IMR-90 (cell line): ENCODE measurements around the gene WDR81. TPM values are rescaled to one million over a fixed set of nuclear protein-coding genes. Genes with fewer than 3 reads are reported as not detected.

Experiments
- ATAC-seq: fragments of 200-7000 bp; cut with Tn5 transposase; 2 replicates; pipeline ENCODE4 v1.9.1; 2020; ENCODE audit warnings: low read depth, mild to moderate bottlenecking, moderate library complexity
- BruUV-seq: library from RNA; stranded (reverse); fragments of 400-500 nt; replicated peaks from 2 replicates; lab custom pipeline; 2021; lab: Mats Ljungman, UMichigan
- CTCF ChIA-PET: fragments of 300-600 bp; formaldehyde crosslinking; extraction: SDS; loops from one replicate; lab custom pipeline; 2021; ENCODE audit warnings: antibody characterized with exemption; lab: Yijun Ruan, JAX
- POLR2A ChIA-PET: fragments of 300-600 bp; sonication (Branson Sonifier 250); formaldehyde crosslinking; loops from one replicate; lab custom pipeline; 2022; ENCODE audit warnings: antibody characterized with exemption; ENCODE audit not compliant: unreplicated experiment; lab: Charles Lee
- DNase-seq: peaks from one replicate; pipeline ENCODE4 v3.0.0; 2013
- H2AFZ ChIP-seq: replicated peaks from 2 replicates; pipeline ENCODE3; 2013; ENCODE audit warnings: low read length, mild to moderate bottlenecking; ENCODE audit not compliant: poor library complexity
- H2AK5ac ChIP-seq: 2 replicates; pipeline ENCODE4 v1.6.1; 2013; ENCODE audit warnings: low read depth, low read length, inconsistent platforms
- H2AK9ac ChIP-seq: replicated peaks from 2 replicates; pipeline ENCODE3; 2013; ENCODE audit warnings: mild to moderate bottlenecking, low read depth, low read length, moderate library complexity; ENCODE audit not compliant: poor library complexity
- H2BK120ac ChIP-seq: 2 replicates; pipeline ENCODE4 v1.6.1; 2013; ENCODE audit warnings: low read depth, low read length, inconsistent platforms
- H2BK15ac ChIP-seq: 3 replicates; pipeline ENCODE4 v1.6.1; 2013; ENCODE audit warnings: low read depth, low read length, inconsistent platforms
- H2BK20ac ChIP-seq: 2 replicates; pipeline ENCODE4 v1.6.1; 2013; ENCODE audit warnings: low read depth, mild to moderate bottlenecking, inconsistent platforms, low read length, moderate library complexity
- H2BK5ac ChIP-seq: 2 replicates; pipeline ENCODE4 v1.6.1; 2013; ENCODE audit warnings: mild to moderate bottlenecking, low read depth, low read length, inconsistent platforms; ENCODE audit not compliant: poor library complexity, severe bottlenecking
- H3K14ac ChIP-seq: replicated peaks from 2 replicates; pipeline ENCODE4 v1.6.1; 2013; ENCODE audit warnings: low read depth, low read length, inconsistent platforms
- H3K18ac ChIP-seq: 2 replicates; pipeline ENCODE4 v1.6.1; 2013; ENCODE audit warnings: low read depth, low read length, control low read depth
- H3K23ac ChIP-seq: 2 replicates; pipeline ENCODE4 v1.6.1; 2013; ENCODE audit warnings: low read depth, low read length, inconsistent platforms
- H3K27ac ChIP-seq: 2 replicates; pipeline ENCODE4 v1.5.1; 2013; ENCODE audit warnings: mild to moderate bottlenecking, control low read depth, low read length; ENCODE audit not compliant: insufficient read depth
- H3K27me3 ChIP-seq: 2 replicates; pipeline ENCODE4 v1.6.1; 2013; ENCODE audit warnings: low read length; ENCODE audit not compliant: control insufficient read depth, insufficient read depth
- H3K36me3 ChIP-seq: 2 replicates; pipeline ENCODE4 v1.6.1; 2013; ENCODE audit warnings: low read length, mixed read lengths; ENCODE audit not compliant: control insufficient read depth, insufficient read depth
- H3K4ac ChIP-seq: 2 replicates; pipeline ENCODE4 v1.6.1; 2013; ENCODE audit warnings: low read depth, low read length, inconsistent platforms
- H3K4me1 ChIP-seq: 2 replicates; pipeline ENCODE4 v1.6.1; 2013; ENCODE audit warnings: low read length, mixed read lengths; ENCODE audit not compliant: control insufficient read depth, insufficient read depth
- H3K4me2 ChIP-seq: 2 replicates; pipeline ENCODE4 v1.6.1; 2013; ENCODE audit warnings: low read depth, mild to moderate bottlenecking, control low read depth, low read length, moderate library complexity
- H3K4me3 ChIP-seq: 2 replicates; pipeline ENCODE4 v1.5.1; 2013; ENCODE audit warnings: low read depth, mild to moderate bottlenecking, control low read depth, low read length, moderate library complexity; ENCODE audit not compliant: insufficient read depth
- H3K56ac ChIP-seq: 2 replicates; pipeline ENCODE4 v1.6.1; 2013; ENCODE audit warnings: low read length, inconsistent platforms; ENCODE audit not compliant: insufficient read depth; ENCODE audit errors: extremely low read depth
- H3K79me1 ChIP-seq, 2 experiments: 2 replicates each; pipeline ENCODE4 v1.6.1; 2013; ENCODE audit warnings: low read length in 2 of 2, inconsistent platforms in 1 of 2, low read depth in 1 of 2
- H3K9ac ChIP-seq: 2 replicates; pipeline ENCODE4 v1.6.1; 2013; ENCODE audit warnings: low read depth, low read length, control low read depth
- H3K9me1 ChIP-seq: 2 replicates; pipeline ENCODE4 v1.6.1; 2013; ENCODE audit warnings: low read length, inconsistent platforms; ENCODE audit not compliant: insufficient read depth
- H3K9me3 ChIP-seq: 2 replicates; pipeline ENCODE4 v1.6.1; 2013; ENCODE audit warnings: low read length; ENCODE audit not compliant: control insufficient read depth, insufficient read depth
- H4K20me1 ChIP-seq: 2 replicates; pipeline ENCODE4 v1.6.1; 2013; ENCODE audit warnings: low read length, inconsistent platforms; ENCODE audit not compliant: insufficient read depth
- H4K5ac ChIP-seq: 2 replicates; pipeline ENCODE4 v1.6.1; 2013; ENCODE audit warnings: mild to moderate bottlenecking, low read depth, low read length, control low read depth
- H4K8ac ChIP-seq, 2 experiments: 2 replicates each; pipeline ENCODE4 v1.6.1; 2013; ENCODE audit warnings: low read depth in 2 of 2, low read length in 2 of 2, control low read depth in 1 of 2, inconsistent platforms in 1 of 2
- H4K91ac ChIP-seq: 2 replicates; pipeline ENCODE4 v1.6.1; 2013; ENCODE audit warnings: low read depth, low read length, inconsistent platforms; ENCODE audit not compliant: insufficient read depth
- BHLHE40 ChIP-seq: fragments of 150-350 bp; IDR thresholded peaks from 2 replicates; pipeline ENCODE4 v1.6.1; 2016; ENCODE audit warnings: mild to moderate bottlenecking, low read depth, low read length
- CEBPB ChIP-seq: IDR thresholded peaks from 2 replicates; pipeline ENCODE4 v1.6.1; 2012; ENCODE audit warnings: low read depth, low read length, improper control_type of control experiment
- CHD1 ChIP-seq: IDR thresholded peaks from 2 replicates; pipeline ENCODE4 v1.6.1; 2012; ENCODE audit warnings: low read depth, low read length, improper control_type of control experiment
- FOS ChIP-seq: fragments of 150-350 bp; IDR thresholded peaks from 2 replicates; pipeline ENCODE4 v1.6.1; 2016; ENCODE audit warnings: low read depth, low read length
- MAFK ChIP-seq: IDR thresholded peaks from 2 replicates; pipeline ENCODE4 v1.6.1; 2012; ENCODE audit warnings: low read depth, low read length, improper control_type of control experiment
- MAZ ChIP-seq: IDR thresholded peaks from 2 replicates; pipeline ENCODE4 v1.6.1; 2012; ENCODE audit warnings: low read depth, mild to moderate bottlenecking, low read length, improper control_type of control experiment, moderate library complexity, borderline replicate concordance
- MXI1 ChIP-seq: IDR thresholded peaks from 2 replicates; pipeline ENCODE4 v1.6.1; 2012; ENCODE audit warnings: low read depth, mild to moderate bottlenecking, low read length, moderate library complexity, borderline replicate concordance
- NFE2L2 ChIP-seq: fragments of 150-350 bp; IDR thresholded peaks from 2 replicates; pipeline ENCODE4 v1.6.1; 2016; ENCODE audit warnings: low read depth, mild to moderate bottlenecking, low read length
- POLR2A ChIP-seq: IDR thresholded peaks from 2 replicates; pipeline ENCODE4 v1.6.1; 2012; ENCODE audit warnings: mild to moderate bottlenecking, low read depth, low read length
- RAD21 ChIP-seq: IDR thresholded peaks from 2 replicates; pipeline ENCODE4 v1.6.1; 2012; ENCODE audit warnings: low read length, improper control_type of control experiment
- RCOR1 ChIP-seq: IDR thresholded peaks from 2 replicates; pipeline ENCODE4 v1.6.1; 2012; ENCODE audit warnings: mild to moderate bottlenecking, low read length, improper control_type of control experiment; ENCODE audit not compliant: insufficient replicate concordance
- RFX5 ChIP-seq: IDR thresholded peaks from 2 replicates; pipeline ENCODE4 v1.8.0; 2012; ENCODE audit warnings: low read depth, mild to moderate bottlenecking, low read length, moderate library complexity
- SMC3 ChIP-seq: fragments of 150-350 bp; IDR thresholded peaks from 2 replicates; pipeline ENCODE4 v1.6.1; 2016; ENCODE audit warnings: low read depth, mild to moderate bottlenecking, antibody characterized with exemption, low read length, moderate library complexity
- WGBS, 2 experiments: methylation state at CpG; one replicate each; pipeline versions ENCODE4 v1.1.5 to v1.1.7; 2013; ENCODE audit warnings: missing lambda C conversion rate in 2 of 2; ENCODE audit not compliant: insufficient read length in 1 of 2; ENCODE audit errors: extremely low coverage in 2 of 2; 5-methylcytosine and 5-hydroxymethylcytosine counted together
- dilution Hi-C: fragments of 300-500 bp; cut with HindIII; formaldehyde crosslinking; loops from one replicate; pipeline ENCODE4 v1.14.3; 2018; ENCODE audit warnings: low sequenced_read_pairs; ENCODE audit not compliant: unreplicated experiment
- in situ Hi-C: fragments of 300-500 bp; cut with MboI; formaldehyde crosslinking; loops from 3 replicates; pipeline ENCODE4 v1.14.3; 2019; ENCODE audit warnings: low sequenced_read_pairs, inconsistent platforms, mixed read lengths
- intact Hi-C: fragments of 100-400 bp; cut with micrococcal nuclease; formaldehyde crosslinking; loops from 2 replicates; pipeline ENCODE4 v1.10.0; 2022
- polyA plus RNA-seq, 3 experiments: library from polyadenylated mRNA; depleted of rRNA; stranded (reverse); fragments of >200 nt; gene quantifications; 2 replicates each; pipeline ENCODE4 v1.2.3, GENCODE V29; 2012; ENCODE audit warnings: low replicate concordance in 1 of 3
- total RNA-seq: library from RNA; depleted of rRNA; stranded (reverse); fragments of >200 nt; gene quantifications from 2 replicates; pipeline ENCODE4 v1.2.3, GENCODE V29; 2012
- TF ChIP-seq, protein P1 (sequence below): conservative IDR thresholded peaks from 2 replicates; pipeline ENCODE4 v1.5.1; 2012; ENCODE audit warnings: mild to moderate bottlenecking, low read depth, low read length, improper control_type of control experiment
- TF ChIP-seq, protein P2 (sequence below): fragments of 150-350 bp; IDR thresholded peaks from 2 replicates; pipeline ENCODE4 v1.6.1; 2016; ENCODE audit warnings: low read depth, mild to moderate bottlenecking, low read length, moderate library complexity, borderline replicate concordance
- TF ChIP-seq, protein P3 (sequence below): fragments of 150-350 bp; IDR thresholded peaks from 2 replicates; pipeline ENCODE4 v1.6.1; 2017; ENCODE audit warnings: mild to moderate bottlenecking, antibody characterized with exemption, low read length, low read depth

Gene WDR81
- total and polyA plus RNA-seq, 2 of the 4 experiments (the other 2 are of a cell fraction) = 3.0 to 8.4 TPM

DNA sequence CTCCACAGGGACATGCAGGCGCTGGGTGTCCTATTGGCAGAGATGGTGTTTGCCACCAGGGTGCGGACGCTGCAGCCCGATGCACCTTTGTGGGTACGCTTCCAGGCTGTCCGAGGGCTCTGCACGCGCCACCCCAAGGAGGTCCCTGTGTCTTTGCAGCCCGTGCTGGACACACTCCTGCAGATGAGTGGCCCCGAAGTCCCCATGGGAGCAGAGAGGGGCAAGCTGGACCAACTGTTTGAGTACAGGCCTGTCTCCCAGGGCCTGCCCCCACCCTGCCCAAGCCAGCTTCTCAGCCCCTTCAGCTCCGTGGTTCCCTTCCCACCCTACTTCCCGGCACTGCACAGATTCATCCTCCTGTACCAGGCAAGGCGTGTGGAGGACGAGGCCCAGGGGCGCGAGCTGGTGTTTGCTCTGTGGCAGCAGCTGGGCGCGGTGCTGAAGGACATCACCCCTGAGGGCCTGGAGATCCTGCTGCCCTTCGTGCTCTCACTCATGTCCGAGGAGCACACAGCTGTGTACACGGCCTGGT lies 2.8 kb downstream of the WDR81 start:
- no peak overlapping the region for H3K56ac ChIP-seq
- TF ChIP-seq MAFK (no peak), RCOR1 (no peak), SMC3 (no peak), NFE2L2 (no peak), FOS (no peak), MAZ (no peak), BHLHE40 (no peak), MXI1 (no peak), RFX5 (no peak), CEBPB (no peak), CHD1 (no peak), POLR2A (no peak), RAD21 (no peak)
- TF ChIP-seq, protein P1, sequence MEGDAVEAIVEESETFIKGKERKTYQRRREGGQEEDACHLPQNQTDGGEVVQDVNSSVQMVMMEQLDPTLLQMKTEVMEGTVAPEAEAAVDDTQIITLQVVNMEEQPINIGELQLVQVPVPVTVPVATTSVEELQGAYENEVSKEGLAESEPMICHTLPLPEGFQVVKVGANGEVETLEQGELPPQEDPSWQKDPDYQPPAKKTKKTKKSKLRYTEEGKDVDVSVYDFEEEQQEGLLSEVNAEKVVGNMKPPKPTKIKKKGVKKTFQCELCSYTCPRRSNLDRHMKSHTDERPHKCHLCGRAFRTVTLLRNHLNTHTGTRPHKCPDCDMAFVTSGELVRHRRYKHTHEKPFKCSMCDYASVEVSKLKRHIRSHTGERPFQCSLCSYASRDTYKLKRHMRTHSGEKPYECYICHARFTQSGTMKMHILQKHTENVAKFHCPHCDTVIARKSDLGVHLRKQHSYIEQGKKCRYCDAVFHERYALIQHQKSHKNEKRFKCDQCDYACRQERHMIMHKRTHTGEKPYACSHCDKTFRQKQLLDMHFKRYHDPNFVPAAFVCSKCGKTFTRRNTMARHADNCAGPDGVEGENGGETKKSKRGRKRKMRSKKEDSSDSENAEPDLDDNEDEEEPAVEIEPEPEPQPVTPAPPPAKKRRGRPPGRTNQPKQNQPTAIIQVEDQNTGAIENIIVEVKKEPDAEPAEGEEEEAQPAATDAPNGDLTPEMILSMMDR = no peak
- TF ChIP-seq, protein P2, sequence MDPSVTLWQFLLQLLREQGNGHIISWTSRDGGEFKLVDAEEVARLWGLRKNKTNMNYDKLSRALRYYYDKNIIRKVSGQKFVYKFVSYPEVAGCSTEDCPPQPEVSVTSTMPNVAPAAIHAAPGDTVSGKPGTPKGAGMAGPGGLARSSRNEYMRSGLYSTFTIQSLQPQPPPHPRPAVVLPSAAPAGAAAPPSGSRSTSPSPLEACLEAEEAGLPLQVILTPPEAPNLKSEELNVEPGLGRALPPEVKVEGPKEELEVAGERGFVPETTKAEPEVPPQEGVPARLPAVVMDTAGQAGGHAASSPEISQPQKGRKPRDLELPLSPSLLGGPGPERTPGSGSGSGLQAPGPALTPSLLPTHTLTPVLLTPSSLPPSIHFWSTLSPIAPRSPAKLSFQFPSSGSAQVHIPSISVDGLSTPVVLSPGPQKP = no peak
- TF ChIP-seq, protein P3, sequence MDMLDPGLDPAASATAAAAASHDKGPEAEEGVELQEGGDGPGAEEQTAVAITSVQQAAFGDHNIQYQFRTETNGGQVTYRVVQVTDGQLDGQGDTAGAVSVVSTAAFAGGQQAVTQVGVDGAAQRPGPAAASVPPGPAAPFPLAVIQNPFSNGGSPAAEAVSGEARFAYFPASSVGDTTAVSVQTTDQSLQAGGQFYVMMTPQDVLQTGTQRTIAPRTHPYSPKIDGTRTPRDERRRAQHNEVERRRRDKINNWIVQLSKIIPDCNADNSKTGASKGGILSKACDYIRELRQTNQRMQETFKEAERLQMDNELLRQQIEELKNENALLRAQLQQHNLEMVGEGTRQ = no peak
- no peak overlapping the region for H2AK9ac ChIP-seq
- H2BK5ac ChIP-seq = no peak overlapping the region
- H3K23ac ChIP-seq = no peak overlapping the region
- peaks cover 10 to 28% of the 10 kb centered on the region in 2 experiments for H3K79me1 ChIP-seq
- H3K4ac ChIP-seq = no peak overlapping the region
- peaks cover 30% of the 10 kb centered on the region; the same call in 1 of the 2 replicates for H3K36me3 ChIP-seq
- no peak overlapping the region for H2BK120ac ChIP-seq
- H3K14ac ChIP-seq = no peak overlapping the region
- no peak overlapping the region for H3K9ac ChIP-seq
- no peak overlapping the region for H4K5ac ChIP-seq
- no peak overlapping the region for H3K4me2 ChIP-seq
- no peak overlapping the region for H2AFZ ChIP-seq
- H2BK20ac ChIP-seq = no peak overlapping the region
- H2BK15ac ChIP-seq = no peak overlapping the region
- WGBS, 2 experiments = 98% methylated on average over 17 of the region's 21 CpGs; no CpG with 5 or more reads in 1 of the 2 experiments
- no TSS peak for BruUV-seq
- H3K4me1 ChIP-seq = peaks cover 11% of the 10 kb centered on the region
- no peaks in the 10 kb centered on the region for H4K20me1 ChIP-seq
- intact Hi-C loops (no loop called here), dilution Hi-C loops (no loop called here), in situ Hi-C loops (no loop called here)
- H3K27ac ChIP-seq = no peak overlapping the region
- H3K18ac ChIP-seq = no peak overlapping the region
- no peak overlapping the region for H2AK5ac ChIP-seq
- no peak overlapping the region for H4K91ac ChIP-seq
- POLR2A ChIA-PET = interaction anchor here (1.1 kb wide), 1 partner anchor 11 kb away, joined by 3 read pairs; no protein-coding TSS in a partner anchor
- CTCF ChIA-PET = interaction anchor here (1.2 kb wide), 1 partner anchor 336 kb away, joined by 3 read pairs; no protein-coding TSS in a partner anchor
- no peaks in the 10 kb centered on the region for H3K9me3 ChIP-seq
- DNase-seq = no peak
- no peak overlapping the region for H4K8ac ChIP-seq
- H3K27me3 ChIP-seq = no peaks in the 10 kb centered on the region
- no peak overlapping the region for H3K4me3 ChIP-seq
- H3K9me1 ChIP-seq = peaks cover 11% of the 10 kb centered on the region
- ATAC-seq = no peak
